ENCODE results near the gene ARMCX1. TPM values are rescaled to one million over a fixed set of nuclear protein-coding genes. Genes with fewer than 3 reads are reported as not detected.
A peak's percentile ranks its signal among the peaks of the same experiment; 100 is the strongest.

Gene ARMCX1
- total RNA-seq, 2 experiments from 2014 or later = 0.61 to 0.66 TPM

- ATAC-seq (ENCODE audit: poor library complexity) = no peak
- intact Hi-C loops (cut with DNase I, micrococcal nuclease) = no loop called here
- ChIA-PET POLR2A (no interaction called here), CTCF (no interaction called here)
- Histone ChIP-seq H3K4me1 (ENCODE audit: insufficient read depth, low read length) (no peaks in the 10 kb centered on the region), H3K36me3 (ENCODE audit: insufficient read depth, low read length) (no peaks in the 10 kb centered on the region), H3K27me3 (ENCODE audit: control insufficient read depth in 1 of 2, insufficient read depth in 2 of 2, low read length in 2 of 2) (no peaks in the 10 kb centered on the region), H3K9me3 (ENCODE audit: control insufficient read depth in 1 of 2, insufficient read depth in 1 of 2, low read length in 2 of 2) (no peaks in the 10 kb centered on the region), H3K27ac (ENCODE audit: low read depth in 1 of 2, low read length in 2 of 2) (no peak overlapping the region), H3K4me3 (ENCODE audit: low read length) (no peak overlapping the region)
- no peak for TF ChIP-seq CTCF (IDR thresholded peaks at IDR 0.05)
- no peak overlapping the region for H3K27ac Mint-ChIP-seq
- no peaks in the 10 kb centered on the region for H3K4me1 Mint-ChIP-seq (ENCODE audit: low read depth)
- no peak for DNase-seq
- no peaks in the 10 kb centered on the region for H3K9me3 Mint-ChIP-seq
- no peaks in the 10 kb centered on the region for H3K27me3 Mint-ChIP-seq
- no peak overlapping the region for H3K4me3 Mint-ChIP-seq
- H3K36me3 Mint-ChIP-seq (ENCODE audit: low read depth) = peaks cover 14% of the 10 kb centered on the region
Measured at GRCh38 chrX:101530944-101531343, 19.4 kb upstream of the ARMCX1 start.

- H3K36me3 Mint-ChIP-seq (ENCODE audit: low read depth) = no peaks in the 10 kb centered on the region
- CTCF ChIA-PET = no interaction called here
- ATAC-seq (ENCODE audit: poor library complexity) = no peak
Measured at GRCh38 chrX:101539116-101539515, 11.2 kb upstream of the ARMCX1 start.

GRCh38 chrX:101550751-101551379 is 518 bp downstream of the ARMCX1 start:
- ChIA-PET CTCF (no interaction called here), POLR2A (no interaction called here)
- intact Hi-C loops (cut with DNase I, micrococcal nuclease) = no loop called here
- peak overlapping the region; percentile 46 for H3K4me3 ChIP-seq (ENCODE audit: low read length)
- Mint-ChIP-seq H3K4me3 (peak overlapping the region; percentile 87), H3K9me3 (no peaks in the 10 kb centered on the region), H3K27me3 (peaks cover 13% of the 10 kb centered on the region), H3K27ac (no peak overlapping the region), H3K4me1 (ENCODE audit: low read depth) (peaks cover 7% of the 10 kb centered on the region), H3K36me3 (ENCODE audit: low read depth) (no peaks in the 10 kb centered on the region)
- peak in 1 of 14 experiments; percentile 9 for DNase-seq
- peaks cover 10% of the 10 kb centered on the region for H3K4me1 ChIP-seq (ENCODE audit: insufficient read depth, low read length)
- peaks cover 0 to 2% of the 10 kb centered on the region in 2 experiments for H3K27me3 ChIP-seq (ENCODE audit: control insufficient read depth in 1 of 2, insufficient read depth in 2 of 2, low read length in 2 of 2)
- H3K36me3 ChIP-seq (ENCODE audit: insufficient read depth, low read length) = no peaks in the 10 kb centered on the region
- no peaks in the 10 kb centered on the region for H3K9me3 ChIP-seq (ENCODE audit: control insufficient read depth in 1 of 2, insufficient read depth in 1 of 2, low read length in 2 of 2)
- H3K27ac ChIP-seq (ENCODE audit: low read depth in 1 of 2, low read length in 2 of 2) = no peak overlapping the region
- ATAC-seq (ENCODE audit: poor library complexity) = no peak
- TF ChIP-seq CTCF (IDR thresholded peaks at IDR 0.05) = no peak

More at GRCh38 chrX:101539116-101539515, 11.2 kb upstream of the ARMCX1 start:
- H3K9me3 ChIP-seq (ENCODE audit: control insufficient read depth in 1 of 2, insufficient read depth in 1 of 2, low read length in 2 of 2) = no peaks in the 10 kb centered on the region
- Mint-ChIP-seq H3K4me3 (no peak overlapping the region), H3K27me3 (no peaks in the 10 kb centered on the region), H3K27ac (no peak overlapping the region), H3K9me3 (peaks cover 4% of the 10 kb centered on the region), H3K4me1 (ENCODE audit: low read depth) (no peaks in the 10 kb centered on the region)
- POLR2A ChIA-PET = no interaction called here
- H3K4me3 ChIP-seq (ENCODE audit: low read length) = no peak overlapping the region
- intact Hi-C loops (cut with DNase I, micrococcal nuclease) = no loop called here
- TF ChIP-seq CTCF (IDR thresholded peaks at IDR 0.05) = no peak
- H3K27ac ChIP-seq (ENCODE audit: low read depth in 1 of 2, low read length in 2 of 2) = no peak overlapping the region
- H3K36me3 ChIP-seq (ENCODE audit: insufficient read depth, low read length) = no peaks in the 10 kb centered on the region
- no peak for DNase-seq
- H3K4me1 ChIP-seq (ENCODE audit: insufficient read depth, low read length) = no peaks in the 10 kb centered on the region
- no peaks in the 10 kb centered on the region for H3K27me3 ChIP-seq (ENCODE audit: control insufficient read depth in 1 of 2, insufficient read depth in 2 of 2, low read length in 2 of 2)
